NB4 (cell line): Measurements from ENCODE around the gene CFL1.

Experiments used
- DNase-seq: peaks from one replicate; pipeline ENCODE4 v3.0.0; 2010; ENCODE audit warnings: low read depth
- H3K4me3 ChIP-seq: one replicate; pipeline ENCODE4 v1.5.1; 2011; ENCODE audit warnings: mild to moderate bottlenecking, low read depth, low read length, moderate library complexity
- CTCF ChIP-seq: IDR thresholded peaks from one replicate; pipeline ENCODE4 v1.5.1; 2012; ENCODE audit warnings: low read depth, low read length
- MAX ChIP-seq: IDR thresholded peaks from 2 replicates; pipeline ENCODE4 v1.6.1; 2011; ENCODE audit warnings: low read depth, low read length
- MYC ChIP-seq: IDR thresholded peaks from 2 replicates; pipeline ENCODE4 v1.6.1; 2011; ENCODE audit warnings: low read depth, low read length
- POLR2A ChIP-seq: IDR thresholded peaks from 2 replicates; pipeline ENCODE4 v1.6.1; 2011; ENCODE audit warnings: mild to moderate bottlenecking; ENCODE audit not compliant: insufficient read length; ENCODE audit errors: extremely low read depth

CFL1 gene

GRCh38 chr11:65866509-65867283, 8.7 kb upstream of the CFL1 start:
- peak overlapping the region; percentile 42 for H3K4me3 ChIP-seq
- no peak for TF ChIP-seq CTCF
- TF ChIP-seq MAX: no peak
- TF ChIP-seq POLR2A: no peak
- TF ChIP-seq MYC: no peak
- DNase-seq: no peak

GRCh38 chr11:65865550-65866172, 7.7 kb upstream of the CFL1 start:
- no peak overlapping the region for H3K4me3 ChIP-seq
- DNase-seq: no peak
- TF ChIP-seq POLR2A (no peak), CTCF (no peak), MYC (no peak), MAX (no peak)

GRCh38 chr11:65864706-65865471, 6.9 kb upstream of the CFL1 start:
- DNase-seq: no peak
- no peak overlapping the region for H3K4me3 ChIP-seq
- TF ChIP-seq CTCF: no peak
- TF ChIP-seq MAX: no peak
- no peak for TF ChIP-seq POLR2A
- no peak for TF ChIP-seq MYC

GRCh38 chr11:65863889-65864705, 6.1 kb upstream of the CFL1 start:
- no peak for TF ChIP-seq MAX
- no peak for DNase-seq
- H3K4me3 ChIP-seq: no peak overlapping the region

GRCh38 chr11:65862941-65863888, 5.2 kb upstream of the CFL1 start:
- H3K4me3 ChIP-seq: no peak overlapping the region
- peak; percentile 5 for DNase-seq

More at GRCh38 chr11:65862941-65863888, 5.2 kb upstream of the CFL1 start:
- TF ChIP-seq CTCF: no peak
- TF ChIP-seq POLR2A: no peak
- no peak for TF ChIP-seq MAX
- TF ChIP-seq MYC: no peak
